DMS53 treated with DMSO at 0.1 percent for 48 hours (cell line): ENCODE results near the gene MROH9.
"Not testable (repeated sequence)": the region's sequence is repeated elsewhere in the genome, so short reads cannot be mapped to it uniquely, and the experiment has no call there.

Source experiments
- DNase-seq: peaks from one replicate; lab custom pipeline; 2025; ENCODE audit not compliant: unreplicated experiment; lab: John Stamatoyannopoulos, UW

The MROH9 gene

GRCh38 chr1:170935231-170935630, at the start of gene MROH9:
Gene MROH9 (plus strand): TSS chr1:170935534. CDS start chr1:170945557, 10,023 bp downstream.
- DNase-seq, result no peak

DNA sequence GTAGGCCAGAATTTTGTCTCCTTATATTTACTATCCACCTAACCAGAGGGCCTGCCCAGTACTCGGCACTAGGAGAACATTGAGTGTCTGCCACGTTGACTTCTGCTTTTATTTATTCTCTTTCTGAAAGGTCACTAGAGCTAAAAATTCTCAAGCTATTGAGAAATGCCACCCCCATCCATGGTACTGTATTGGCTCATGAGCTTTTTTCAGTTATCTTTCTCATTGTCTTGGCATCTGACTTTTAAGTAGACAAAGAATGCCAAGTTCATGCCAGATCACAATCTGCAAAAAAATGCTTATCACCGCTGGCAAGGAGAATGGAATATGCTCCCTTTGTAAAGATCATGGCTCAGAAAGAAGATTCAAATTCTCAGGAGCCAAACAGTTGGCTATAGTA, 49.8 kb upstream of the MROH9 start:
- no peak for DNase-seq

DNA sequence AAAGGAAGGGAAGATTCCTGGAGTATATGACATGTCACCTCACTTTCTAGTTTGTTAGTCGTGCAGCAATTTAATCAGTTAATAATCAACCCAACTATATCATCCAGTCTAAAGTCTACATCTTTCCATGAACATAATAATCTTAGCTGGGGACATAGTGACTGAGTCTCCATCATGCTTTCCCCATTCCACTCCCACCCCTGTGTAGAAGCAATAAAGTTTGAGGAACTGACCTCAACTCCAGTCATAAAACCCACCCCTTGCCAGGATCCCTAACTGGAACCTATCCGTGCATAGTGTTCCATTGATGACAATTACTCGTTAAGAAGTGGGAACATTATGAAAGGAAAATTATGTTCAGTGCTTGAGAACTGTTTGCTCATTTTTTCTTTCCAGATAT, 48.9 kb upstream of the MROH9 start:
- no peak for DNase-seq

DNA sequence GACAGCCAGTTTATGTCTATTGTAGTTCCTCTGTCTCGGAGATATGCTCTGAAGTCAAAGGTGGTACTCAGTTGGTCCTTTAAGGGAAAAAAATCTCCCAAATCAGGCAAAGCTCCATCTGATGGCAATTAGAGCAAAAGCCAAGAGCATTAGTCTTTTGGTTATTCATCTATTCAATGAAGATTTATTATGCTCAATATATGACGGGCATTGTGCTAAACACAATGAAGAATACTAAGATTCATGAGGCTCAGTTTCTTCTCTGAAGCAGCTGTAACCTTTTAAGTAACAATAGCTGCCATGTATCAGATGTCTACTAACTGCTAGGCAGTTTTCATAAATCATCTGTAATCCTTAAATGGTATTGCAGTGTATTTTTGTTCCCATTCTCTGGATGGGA, 47.6 kb upstream of the MROH9 start:
- no peak for DNase-seq

- DNase-seq, result no peak
Observed at GRCh38 chr1:170891872-170892271, 43.5 kb upstream of the MROH9 start.

GRCh38 chr1:170893655-170894297, 41.6 kb upstream of the MROH9 start:
- DNase-seq, result no peak

DNA sequence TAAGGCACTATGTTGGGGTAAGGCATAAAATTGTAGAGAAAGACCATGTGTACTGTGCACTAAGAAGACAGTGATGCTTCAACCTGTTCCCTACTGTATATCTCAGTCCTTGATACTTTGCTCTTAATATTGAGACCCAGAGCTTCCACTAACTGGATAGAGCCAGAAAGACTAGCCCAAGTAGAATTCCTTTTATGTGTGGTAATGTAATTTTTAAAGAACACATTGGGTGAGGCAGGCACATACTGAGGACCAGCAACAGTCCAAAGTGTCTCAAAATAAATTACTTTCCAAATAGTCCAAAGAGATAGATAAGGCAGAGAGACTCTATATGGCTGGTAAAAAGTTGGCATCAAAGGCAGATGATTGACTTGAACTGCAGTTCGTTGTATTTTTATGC, 31.4 kb upstream of the MROH9 start:
- no peak for DNase-seq

DNA sequence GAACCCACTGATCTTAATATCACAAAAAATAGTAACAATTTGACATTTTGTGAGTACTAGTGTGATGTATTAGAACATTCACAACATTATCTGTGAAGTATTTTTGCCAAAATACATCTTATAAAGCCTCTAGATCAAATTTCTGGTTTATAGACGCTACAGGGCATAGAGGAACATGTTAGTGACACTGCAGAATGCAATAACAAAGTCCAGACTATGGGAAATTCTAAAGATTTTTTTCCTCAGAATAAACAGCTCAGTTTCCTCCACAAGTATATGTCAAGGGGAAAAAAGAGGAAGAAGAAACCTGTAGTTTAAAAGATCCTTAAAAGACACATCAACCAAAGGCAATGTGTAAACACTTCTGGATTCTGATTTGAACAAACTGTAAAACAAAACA, 26.4 kb upstream of the MROH9 start:
- DNase-seq, result no peak

GRCh38 chr1:170910273-170910672, 25.1 kb upstream of the MROH9 start:
- no peak for DNase-seq

GRCh38 chr1:170917373-170917772, 18.0 kb upstream of the MROH9 start:
- DNase-seq, result no peak

DNA sequence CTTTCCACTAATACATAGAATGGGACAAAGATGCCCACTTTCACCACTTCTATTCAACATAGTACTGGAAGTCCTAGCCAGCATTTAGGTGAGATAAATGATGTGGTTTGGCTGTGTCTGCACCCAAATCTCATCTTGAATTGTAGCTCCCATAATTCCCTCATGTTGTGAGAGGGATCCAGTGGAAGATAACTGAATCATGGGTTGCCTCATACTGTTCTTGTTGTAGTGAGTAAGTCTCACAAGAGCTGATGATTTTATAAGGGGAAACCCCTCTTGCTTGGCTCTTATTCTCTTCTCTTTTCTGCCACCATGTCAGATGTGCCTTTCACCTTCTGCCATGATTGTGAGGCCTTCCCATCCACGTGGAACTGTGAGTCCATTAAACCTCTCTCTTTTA, 10.7 kb upstream of the MROH9 start:
- DNase-seq, result not testable (repeated sequence)

GRCh38 chr1:170927955-170928840, 7.1 kb upstream of the MROH9 start:
- peak; percentile 9 for DNase-seq

DNA sequence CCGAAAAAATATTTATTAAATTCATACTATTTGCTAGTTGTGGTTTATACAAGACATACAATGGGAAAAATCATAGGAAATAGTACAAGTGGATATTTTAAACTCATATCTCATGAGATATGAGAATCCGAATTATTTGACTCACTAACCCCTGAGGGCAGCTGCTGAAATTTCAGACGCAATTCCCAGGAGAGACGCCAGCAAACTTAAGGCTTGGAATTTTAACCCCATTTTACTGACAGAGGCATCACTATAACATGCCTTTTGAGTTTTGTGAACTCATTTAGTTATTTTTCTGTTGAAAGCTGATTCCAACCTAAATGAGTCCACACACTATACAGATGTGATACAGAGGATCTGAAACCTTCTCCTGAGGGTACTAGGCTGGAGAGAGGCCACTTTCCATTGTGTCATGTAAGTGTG, 5.9 kb upstream of the MROH9 start:
- no peak for DNase-seq

DNA sequence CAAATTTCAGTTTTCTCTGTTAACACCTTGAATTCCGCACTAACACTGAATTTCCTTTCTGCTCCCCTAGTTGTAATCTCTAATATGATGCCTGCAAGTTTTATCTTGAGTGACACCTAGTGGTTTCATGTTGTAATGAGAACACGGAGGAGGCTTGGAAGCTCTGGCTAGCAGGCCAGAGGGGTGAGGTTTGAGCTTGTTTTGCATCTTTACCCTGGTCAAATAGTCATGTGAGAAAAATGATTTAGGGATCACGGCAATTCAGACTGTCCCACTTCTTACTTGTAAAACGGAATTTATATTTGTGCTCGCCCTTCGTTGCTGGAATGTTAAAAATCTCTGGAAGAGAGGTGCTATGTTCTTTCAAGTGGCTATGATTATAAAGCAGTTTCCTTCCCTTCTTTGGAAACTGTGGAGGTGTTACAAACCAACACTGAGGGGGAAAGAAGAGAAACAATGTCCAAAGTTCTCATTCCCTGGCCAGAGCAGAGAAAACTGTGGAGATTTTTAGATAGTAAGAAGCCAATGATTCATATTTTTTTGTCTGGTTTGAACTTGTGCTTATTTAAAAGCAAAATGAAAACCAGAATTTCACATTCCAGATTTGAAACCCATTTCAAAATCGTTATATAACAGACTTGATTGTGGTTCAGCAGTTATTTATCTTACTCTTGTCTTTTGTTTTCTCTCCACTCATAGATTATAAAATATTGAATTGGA, 5.3 kb upstream of the MROH9 start:
- DNase-seq, result peak; percentile 62

GRCh38 chr1:170931650-170932049, 3.7 kb upstream of the MROH9 start:
- no peak for DNase-seq

DNA sequence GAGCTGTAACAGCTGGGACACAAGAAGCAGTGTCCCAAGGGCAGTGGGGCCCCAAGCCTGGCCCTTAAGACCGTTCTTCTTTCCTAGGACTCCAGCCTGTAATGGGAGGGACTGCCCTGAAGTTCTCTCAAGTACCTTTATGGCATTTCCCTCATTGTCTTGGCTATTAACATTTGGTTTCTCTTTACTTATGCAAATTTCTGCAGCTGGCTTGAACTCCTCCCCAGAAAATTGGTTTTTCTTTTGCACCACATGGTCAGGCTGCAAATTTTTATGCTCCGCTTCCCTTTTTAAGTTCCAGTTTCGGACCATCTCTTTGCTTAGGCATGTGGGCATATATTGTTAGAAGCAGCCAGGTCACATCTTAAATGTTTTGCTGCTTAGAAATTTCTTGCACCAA, 3.1 kb upstream of the MROH9 start:
- DNase-seq, result no peak

DNA sequence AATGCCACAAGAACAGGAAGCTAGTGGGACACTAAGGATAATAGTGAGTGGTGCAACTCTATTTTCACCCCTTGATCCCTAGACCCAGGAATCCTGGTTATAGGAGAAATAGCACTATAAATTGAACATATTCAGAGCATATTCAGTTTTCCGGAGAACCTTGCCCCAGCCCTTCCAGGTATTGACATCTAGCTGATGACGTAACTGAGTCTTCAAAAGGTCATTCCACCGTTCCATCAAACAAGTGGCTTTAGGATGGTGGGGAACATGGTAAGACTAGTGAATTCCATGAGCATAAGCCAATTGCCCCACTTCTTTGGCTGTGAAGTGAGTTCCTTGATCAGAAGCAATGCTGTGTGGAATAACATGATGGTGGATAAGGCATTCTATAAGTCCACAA, 2.9 kb downstream of the MROH9 start:
- no peak for DNase-seq

GRCh38 chr1:170939476-170939875, 4.1 kb downstream of the MROH9 start:
- no peak for DNase-seq

- not testable (repeated sequence) for DNase-seq
Observed at GRCh38 chr1:170951744-170952143, 16.4 kb downstream of the MROH9 start.

DNA sequence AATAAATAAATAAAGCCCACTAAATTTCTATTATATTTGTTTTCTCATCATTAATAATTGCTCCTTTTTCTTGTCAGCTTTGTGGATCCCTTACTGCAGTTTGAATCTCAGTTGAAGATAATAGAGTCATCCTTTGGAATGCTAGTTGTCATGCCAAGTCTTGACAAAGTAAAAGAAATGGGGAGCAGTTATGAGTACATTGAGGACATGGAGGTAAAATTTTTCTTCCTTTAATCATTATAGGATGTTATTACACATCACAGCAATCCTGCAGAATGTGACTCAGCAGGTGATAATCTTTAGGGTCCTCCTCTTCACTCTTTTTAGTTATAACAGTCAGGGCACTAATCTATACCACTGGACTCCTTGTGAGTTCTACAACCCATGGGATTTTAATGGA, 24.1 kb downstream of the MROH9 start:
- DNase-seq, result no peak

- no peak for DNase-seq
Observed at GRCh38 chr1:170964506-170964905, 29.2 kb downstream of the MROH9 start.
